GM12874 (cell line): ENCODE data around the gene PLBD1.

Experiments
- CTCF ChIP-seq: IDR thresholded peaks from 2 replicates; pipeline ENCODE4 v1.5.1; 2011; ENCODE audit warnings: low read depth, mild to moderate bottlenecking, control low read depth, low read length, moderate library complexity; ENCODE audit not compliant: insufficient read depth

Gene PLBD1

GRCh38 chr12:14605401-14605989 is 37.8 kb upstream of the PLBD1 start:
- no peak for TF ChIP-seq CTCF

GRCh38 chr12:14601692-14602478 is 34.2 kb upstream of the PLBD1 start:
- no peak for TF ChIP-seq CTCF

GRCh38 chr12:14597480-14597879 is 29.8 kb upstream of the PLBD1 start:
- no peak for TF ChIP-seq CTCF

- no peak for TF ChIP-seq CTCF
Measured at GRCh38 chr12:14591719-14592118, 24.0 kb upstream of the PLBD1 start.

GRCh38 chr12:14589169-14590004 is 21.7 kb upstream of the PLBD1 start:
- TF ChIP-seq CTCF = no peak

GRCh38 chr12:14588571-14588970 is 20.9 kb upstream of the PLBD1 start:
- no peak for TF ChIP-seq CTCF

GRCh38 chr12:14578646-14579045 is 11.0 kb upstream of the PLBD1 start:
- no peak for TF ChIP-seq CTCF
